Liver (tissue), 9 donors: Measurements from ENCODE around the gene DIP2C. TPM values are rescaled to one million over a fixed set of nuclear protein-coding genes. Genes with fewer than 3 reads are reported as not detected.

Experiments used
- DNase-seq: peaks from one replicate; pipeline ENCODE4 v3.0.0-alpha.2; 2017; ENCODE audit warnings: low spot score
- H3K27ac ChIP-seq, 2 donors: one replicate each; pipeline ENCODE4 v1.7.0; 2013; ENCODE audit warnings: inconsistent platforms in 2 of 2, low read length in 2 of 2, control low read depth in 1 of 2, low read depth in 1 of 2, mild to moderate bottlenecking in 1 of 2
- H3K27me3 ChIP-seq, 4 donors: one replicate each; pipeline versions ENCODE4 v1.6.1 to v1.7.0; 2013; ENCODE audit warnings: low read length in 3 of 4, inconsistent platforms in 1 of 4, mild to moderate bottlenecking in 1 of 4, moderate library complexity in 1 of 4; ENCODE audit not compliant: control insufficient read depth in 4 of 4, insufficient read depth in 4 of 4
- H3K36me3 ChIP-seq, 4 donors: one replicate each; pipeline versions ENCODE4 v1.6.1 to v1.7.0; 2013; ENCODE audit warnings: low read length in 3 of 4, mild to moderate bottlenecking in 3 of 4, low read depth in 1 of 4, moderate library complexity in 1 of 4; ENCODE audit not compliant: control insufficient read depth in 4 of 4, insufficient read depth in 3 of 4
- H3K4me1 ChIP-seq, 4 donors: one replicate each; pipeline versions ENCODE4 v1.6.1 to v1.7.0; 2013; ENCODE audit warnings: low read length in 3 of 4, mild to moderate bottlenecking in 3 of 4, moderate library complexity in 1 of 4; ENCODE audit not compliant: control insufficient read depth in 4 of 4, insufficient read depth in 4 of 4
- H3K4me3 ChIP-seq, 3 donors: one replicate each; pipeline versions ENCODE4 v1.6.1 to v1.7.0; 2013; ENCODE audit warnings: low read length in 3 of 3, control low read depth in 1 of 3, low read depth in 1 of 3, mild to moderate bottlenecking in 1 of 3
- H3K9ac ChIP-seq, 2 donors: one replicate each; pipeline ENCODE4 v1.7.0; 2013; ENCODE audit warnings: low read length in 2 of 2, mild to moderate bottlenecking in 2 of 2, moderate library complexity in 2 of 2, control low read depth in 1 of 2, low read depth in 1 of 2
- H3K9me3 ChIP-seq, 4 donors: one replicate each; pipeline versions ENCODE4 v1.6.1 to v1.7.0; 2013; ENCODE audit warnings: low read length in 3 of 4; ENCODE audit not compliant: control insufficient read depth in 4 of 4
- CTCF ChIP-seq: fragments of 150-350 bp; IDR thresholded peaks from 2 replicates; pipeline ENCODE4 v1.5.1; 2017; ENCODE audit warnings: improper control_type of control experiment, low read depth, low read length; ENCODE audit not compliant: missing input control
- EGR1 ChIP-seq, 2 donors: IDR thresholded peaks; 2 replicates each; pipeline ENCODE4 v1.6.1; 2016 to 2018; ENCODE audit warnings: antibody characterized with exemption in 2 of 2, low read depth in 2 of 2
- FOXA1 ChIP-seq: IDR thresholded peaks from 2 replicates; pipeline ENCODE4 v1.6.1; 2016; ENCODE audit warnings: antibody characterized with exemption
- FOXA2 ChIP-seq: IDR thresholded peaks from 2 replicates; pipeline ENCODE4 v1.6.1; 2016; ENCODE audit warnings: antibody characterized with exemption
- GABPA ChIP-seq, 2 donors: IDR thresholded peaks in 1 of 2; conservative IDR thresholded peaks in 1 of 2; 2 replicates each; pipeline ENCODE4 v1.6.1; 2016; ENCODE audit warnings: antibody characterized with exemption in 2 of 2, mild to moderate bottlenecking in 1 of 2, moderate library complexity in 1 of 2
- HNF4A ChIP-seq, 2 donors: conservative IDR thresholded peaks; 2 replicates each; pipeline ENCODE4 v1.6.1; 2016; ENCODE audit warnings: antibody characterized with exemption in 2 of 2, mild to moderate bottlenecking in 2 of 2
- HNF4G ChIP-seq: IDR thresholded peaks from 2 replicates; pipeline ENCODE4 v1.6.1; 2016; ENCODE audit warnings: antibody characterized with exemption
- JUND ChIP-seq, 2 donors: IDR thresholded peaks; 2 replicates each; pipeline ENCODE4 v1.6.1; 2016; ENCODE audit warnings: antibody characterized with exemption in 2 of 2
- MAX ChIP-seq: IDR thresholded peaks from 2 replicates; pipeline ENCODE4 v1.6.1; 2016; ENCODE audit warnings: antibody characterized with exemption
- NR2F2 ChIP-seq: IDR thresholded peaks from 2 replicates; pipeline ENCODE4 v1.6.1; 2016; ENCODE audit warnings: antibody characterized with exemption
- RAD21 ChIP-seq, 2 donors: IDR thresholded peaks; 2 replicates each; pipeline ENCODE4 v1.6.1; 2016; ENCODE audit warnings: antibody characterized with exemption in 2 of 2, mild to moderate bottlenecking in 2 of 2
- REST ChIP-seq: IDR thresholded peaks from 2 replicates; pipeline ENCODE4 v1.6.1; 2016; ENCODE audit warnings: antibody characterized with exemption, mild to moderate bottlenecking
- RXRA ChIP-seq, 2 donors: IDR thresholded peaks; 2 replicates each; pipeline ENCODE4 v1.6.1; 2017 to 2018; ENCODE audit warnings: antibody characterized with exemption in 2 of 2, mild to moderate bottlenecking in 1 of 2
- SP1 ChIP-seq: IDR thresholded peaks from 2 replicates; pipeline ENCODE4 v1.6.1; 2018; ENCODE audit warnings: antibody characterized with exemption, mild to moderate bottlenecking
- TAF1 ChIP-seq: conservative IDR thresholded peaks from 2 replicates; pipeline ENCODE4 v1.6.1; 2016; ENCODE audit warnings: antibody characterized with exemption, mild to moderate bottlenecking
- YY1 ChIP-seq: IDR thresholded peaks from 2 replicates; pipeline ENCODE4 v1.6.1; 2016; ENCODE audit warnings: antibody characterized with exemption, mild to moderate bottlenecking
- WGBS: extraction: QIAGEN DNeasy Blood & Tissue Kit; methylation state at CpG from one replicate; pipeline ENCODE4 v1.1.7; 2013; 5-methylcytosine and 5-hydroxymethylcytosine counted together
- polyA plus RNA-seq, 2 donors: library from polyadenylated mRNA; stranded (reverse) in 1 of 2; unstranded in 1 of 2; fragments of 200-250 nt in 1 of 2; fragments of >200 nt in 1 of 2; fragmentation: Nextera tagmentation in 1 of 2; extraction: Ambion mirVana in 1 of 2; gene quantifications; one replicate each; pipeline versions ENCODE4 v1.2.1 to v1.2.3, GENCODE V29; 2013 to 2015
- total RNA-seq, 2 donors: library from RNA; depleted of rRNA; stranded (reverse); fragments of >200 nt; gene quantifications; one replicate each; pipeline ENCODE4 v1.2.3, GENCODE V29; 2014
- donor health status: healthy.
- donor health status: healthy.
- donor health status: healthy.
- donor health status: healthy.
- donor health status: healthy.

The DIP2C gene
- total and polyA plus RNA-seq, 4 donors, result 4.2 to 12.2 (median 5.7) TPM

GRCh38 chr10:391305-391704, 298.2 kb downstream of the DIP2C start (continued):
- TF ChIP-seq REST (no peak), RAD21 (IDR thresholded peaks at IDR 0.05) (no peak), EGR1 (IDR thresholded peaks at IDR 0.05; ENCODE audit: low read depth in 2 of 2) (no peak), FOXA1 (no peak)

GRCh38 chr10:390449-391100, 298.9 kb downstream of the DIP2C start:
- Histone ChIP-seq H3K4me1 (no peaks in the 10 kb centered on the region), H3K9ac (no peak overlapping the region), H3K36me3 (peaks cover 0 to 30% (median 9%) of the 10 kb centered on the region in 4 donors), H3K27me3 (no peaks in the 10 kb centered on the region), H3K9me3 (no peaks in the 10 kb centered on the region), H3K27ac (no peak overlapping the region), H3K4me3 (no peak overlapping the region)
- WGBS, result 95% methylated on average over 32 of the region's 32 CpGs
- TF ChIP-seq TAF1, result no peak
- no peak for TF ChIP-seq REST
- TF ChIP-seq RXRA (IDR thresholded peaks at IDR 0.05), result no peak
- no peak for TF ChIP-seq CTCF
- no peak for TF ChIP-seq MAX
- TF ChIP-seq JUND (IDR thresholded peaks at IDR 0.05), result no peak
- TF ChIP-seq FOXA2, result no peak
- no peak for TF ChIP-seq GABPA (IDR thresholded peaks at IDR 0.05 in 1 of 2, conservative IDR thresholded peaks at IDR 0.05 in 1 of 2)
- no peak for TF ChIP-seq YY1
- TF ChIP-seq EGR1 (IDR thresholded peaks at IDR 0.05; ENCODE audit: low read depth in 2 of 2), result no peak
- no peak for TF ChIP-seq SP1
- no peak for TF ChIP-seq NR2F2
- TF ChIP-seq HNF4G, result no peak
- TF ChIP-seq HNF4A (conservative IDR thresholded peaks at IDR 0.05), result no peak
- TF ChIP-seq RAD21 (IDR thresholded peaks at IDR 0.05), result no peak
- DNase-seq, result no peak
